NCI-H510A treated with DMSO at 0.1 percent for 48 hours (cell line): Measurements from ENCODE around the gene IL17B.
A peak's percentile ranks its signal among the peaks of the same experiment; 100 is the strongest.

Experiments used
- DNase-seq: peaks from one replicate; lab custom pipeline; 2025; lab: John Stamatoyannopoulos, UW

Gene IL17B

GRCh38 chr5:149376711-149377447, 2.2 kb downstream of the IL17B start:
- DNase-seq = no peak

GRCh38 chr5:149376104-149376503, 3.0 kb downstream of the IL17B start:
- no peak for DNase-seq

- DNase-seq = no peak
Measured at GRCh38 chr5:149375434-149375833, 3.7 kb downstream of the IL17B start.

GRCh38 chr5:149374801-149375200, 4.3 kb downstream of the IL17B start:
- DNase-seq = no peak

- DNase-seq = no peak
Measured at GRCh38 chr5:149374303-149374702, 4.8 kb downstream of the IL17B start.

- no peak for DNase-seq
Measured at GRCh38 chr5:149372932-149373331, 6.2 kb downstream of the IL17B start.

GRCh38 chr5:149372076-149372795, 6.9 kb downstream of the IL17B start:
- no peak for DNase-seq

GRCh38 chr5:149371296-149371962, 7.7 kb downstream of the IL17B start:
- DNase-seq = peak; percentile 83

- DNase-seq = no peak
Measured at GRCh38 chr5:149370878-149371277, 8.2 kb downstream of the IL17B start.

- no peak for DNase-seq
Measured at GRCh38 chr5:149367972-149368645, 11.0 kb downstream of the IL17B start.

GRCh38 chr5:149367249-149367971, 11.7 kb downstream of the IL17B start:
- peak; percentile 79 for DNase-seq

GRCh38 chr5:149366169-149366729, 12.8 kb downstream of the IL17B start:
- DNase-seq = no peak

GRCh38 chr5:149365418-149365817, 13.7 kb downstream of the IL17B start:
- DNase-seq = no peak

- DNase-seq = no peak
Measured at GRCh38 chr5:149364719-149365118, 14.4 kb downstream of the IL17B start.

GRCh38 chr5:149363936-149364335, 15.2 kb downstream of the IL17B start:
- DNase-seq = no peak

- DNase-seq = no peak
Measured at GRCh38 chr5:149363358-149363757, 15.7 kb downstream of the IL17B start.

GRCh38 chr5:149362541-149362940, 16.6 kb downstream of the IL17B start:
- no peak for DNase-seq

GRCh38 chr5:149360272-149360671, 18.8 kb downstream of the IL17B start:
- DNase-seq = no peak

GRCh38 chr5:149358868-149359495, 20.1 kb downstream of the IL17B start:
- DNase-seq = no peak

GRCh38 chr5:149358294-149358651, 20.8 kb downstream of the IL17B start:
- DNase-seq = peak; percentile 34
